NCI-H69 (cell line): ENCODE results near the gene CREB5.
"Not testable (repeated sequence)": the region's sequence is repeated elsewhere in the genome, so short reads cannot be mapped to it uniquely, and the experiment has no call there.

ENCODE experiments used
- DNase-seq: peaks from one replicate; lab custom pipeline; 2025; lab: John Stamatoyannopoulos, UW

CREB5 gene, protein sequence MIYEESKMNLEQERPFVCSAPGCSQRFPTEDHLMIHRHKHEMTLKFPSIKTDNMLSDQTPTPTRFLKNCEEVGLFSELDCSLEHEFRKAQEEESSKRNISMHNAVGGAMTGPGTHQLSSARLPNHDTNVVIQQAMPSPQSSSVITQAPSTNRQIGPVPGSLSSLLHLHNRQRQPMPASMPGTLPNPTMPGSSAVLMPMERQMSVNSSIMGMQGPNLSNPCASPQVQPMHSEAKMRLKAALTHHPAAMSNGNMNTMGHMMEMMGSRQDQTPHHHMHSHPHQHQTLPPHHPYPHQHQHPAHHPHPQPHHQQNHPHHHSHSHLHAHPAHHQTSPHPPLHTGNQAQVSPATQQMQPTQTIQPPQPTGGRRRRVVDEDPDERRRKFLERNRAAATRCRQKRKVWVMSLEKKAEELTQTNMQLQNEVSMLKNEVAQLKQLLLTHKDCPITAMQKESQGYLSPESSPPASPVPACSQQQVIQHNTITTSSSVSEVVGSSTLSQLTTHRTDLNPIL

DNA sequence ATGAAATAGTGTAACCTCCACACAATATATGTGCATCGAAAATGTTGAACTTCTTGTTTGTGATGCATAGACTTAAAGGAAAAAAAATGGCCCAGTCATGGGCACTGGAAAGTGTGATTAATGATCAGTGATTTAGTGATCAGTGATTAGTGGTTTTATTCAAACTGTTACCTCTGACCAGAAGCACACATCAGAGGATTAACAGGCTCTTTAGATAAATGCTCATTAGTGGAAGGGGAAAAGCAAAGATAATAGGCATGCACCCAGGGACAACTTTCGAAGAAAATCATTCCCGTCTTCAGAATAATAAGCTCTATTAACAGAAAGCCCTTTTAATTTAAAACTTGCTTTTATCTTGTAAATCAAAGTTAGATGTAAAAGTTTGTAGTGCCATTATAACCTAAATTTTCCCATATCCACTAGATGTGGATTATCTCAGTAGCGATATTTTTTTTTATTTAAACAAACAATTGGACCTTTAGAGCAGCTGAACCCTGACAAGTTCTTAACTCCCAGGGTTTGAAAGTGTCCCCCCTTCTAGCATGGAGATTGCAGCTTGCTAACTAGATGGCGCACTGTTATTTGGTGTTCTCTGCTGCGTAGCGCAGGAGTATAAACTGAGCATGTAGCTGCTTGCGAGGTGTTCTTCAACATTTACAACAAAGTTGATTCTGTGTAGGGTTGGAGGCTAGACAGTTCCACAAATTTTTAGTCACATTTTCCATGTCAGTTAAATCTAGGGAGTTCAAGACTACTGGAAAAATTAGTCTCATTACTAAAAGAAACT is at the start of gene CREB5:
CREB5 (plus strand) TSS at position 643 of the 787 bp plus-strand sequence. CDS start 397 bp downstream, outside the sequence.
- peak; percentile 81 for DNase-seq

DNA sequence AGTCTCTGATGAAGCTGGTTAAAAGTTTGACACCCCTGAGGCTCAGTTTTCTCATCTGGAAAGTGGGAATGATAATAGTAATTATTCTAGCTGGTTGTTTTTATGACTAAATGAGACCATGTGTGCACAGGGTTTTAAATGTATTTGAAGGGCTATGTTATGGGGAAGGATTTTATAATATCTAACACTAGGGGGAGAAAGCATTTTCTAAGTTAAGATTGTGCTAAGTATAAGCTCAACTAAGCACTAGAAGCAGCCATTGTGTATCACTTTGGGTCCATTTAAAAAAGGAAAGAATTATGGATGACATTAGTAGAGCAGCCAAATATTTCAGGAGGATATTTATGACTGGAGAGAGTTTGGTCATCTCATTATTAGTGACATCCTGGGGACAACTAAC is 49.5 kb upstream of the CREB5 start:
- no peak for DNase-seq

DNA sequence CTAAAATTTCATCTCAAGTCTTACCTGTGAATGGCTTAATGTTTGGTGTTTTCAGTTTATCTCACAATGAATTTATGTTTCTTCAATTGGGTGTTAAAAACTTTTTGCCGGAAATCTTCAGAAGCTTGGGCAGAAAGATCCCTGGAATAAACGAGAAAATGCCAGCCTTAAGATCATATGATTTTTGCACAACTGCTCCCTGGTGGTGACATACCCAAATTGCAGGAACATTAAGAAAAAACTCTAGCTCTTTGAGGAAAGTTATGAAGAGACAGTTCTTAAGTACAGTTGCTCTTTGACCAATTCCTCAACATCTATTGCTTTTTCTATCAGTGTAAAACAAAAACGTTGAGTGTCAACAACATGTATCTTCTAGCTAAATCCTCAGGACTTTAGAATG is 48.2 kb upstream of the CREB5 start:
- DNase-seq: no peak

DNA sequence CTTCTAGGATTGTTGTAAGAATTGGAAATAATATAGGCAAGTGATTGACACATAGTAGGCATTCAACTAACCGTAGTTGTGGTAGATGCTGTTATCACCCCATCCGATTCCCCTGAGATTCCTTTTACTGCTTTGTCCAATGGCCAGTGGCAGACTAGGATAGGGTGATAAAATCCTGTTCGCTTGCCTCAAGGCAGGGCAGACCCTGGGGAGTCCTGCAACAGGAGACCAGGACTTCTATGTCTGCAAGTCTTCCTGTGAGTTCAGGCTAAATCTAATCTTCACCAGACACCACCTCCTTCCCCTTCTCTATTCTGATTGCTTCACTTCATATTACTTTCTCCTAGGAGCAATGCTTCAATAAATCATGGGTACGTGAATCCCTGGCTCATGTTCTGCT is 42.8 kb upstream of the CREB5 start:
- DNase-seq: peak; percentile 56

DNA sequence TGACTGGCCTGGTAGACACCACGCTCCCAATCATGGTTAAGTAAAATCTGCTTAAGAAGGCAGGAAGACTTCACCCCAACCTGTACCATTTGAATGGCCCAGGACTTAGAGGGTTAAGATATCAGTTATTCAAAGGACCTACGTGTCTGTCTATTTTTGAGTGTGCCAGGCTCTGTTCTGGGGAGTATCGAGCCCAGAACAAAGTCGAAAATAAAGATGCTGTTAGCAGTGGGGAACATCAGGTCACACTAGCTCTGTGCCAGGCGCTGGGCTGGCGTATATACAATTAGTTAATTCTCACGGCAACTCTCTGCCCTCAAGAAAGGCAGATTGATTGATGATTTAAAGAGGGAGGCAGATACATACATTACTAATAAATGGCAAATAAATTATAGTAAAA is 40.5 kb upstream of the CREB5 start:
- no peak for DNase-seq

DNA sequence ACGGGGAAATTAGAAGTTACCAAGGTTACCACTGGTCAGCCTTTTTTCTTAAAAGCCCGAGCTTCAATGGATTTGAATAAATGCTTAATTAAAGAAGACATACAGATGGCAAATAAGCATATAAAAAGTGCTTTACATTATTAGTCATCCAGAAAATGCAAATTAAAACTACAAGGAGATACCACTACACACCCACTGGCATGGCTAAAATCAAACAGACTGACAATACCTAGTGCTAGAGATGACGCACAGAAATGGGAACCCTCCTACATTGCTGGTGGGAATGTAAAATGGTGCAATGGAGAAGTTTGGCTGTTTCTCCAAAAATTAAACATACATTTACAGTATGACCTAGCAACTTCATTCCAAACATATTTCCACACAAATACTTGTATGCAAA is 38.3 kb upstream of the CREB5 start:
- DNase-seq: peak; percentile 65

DNA sequence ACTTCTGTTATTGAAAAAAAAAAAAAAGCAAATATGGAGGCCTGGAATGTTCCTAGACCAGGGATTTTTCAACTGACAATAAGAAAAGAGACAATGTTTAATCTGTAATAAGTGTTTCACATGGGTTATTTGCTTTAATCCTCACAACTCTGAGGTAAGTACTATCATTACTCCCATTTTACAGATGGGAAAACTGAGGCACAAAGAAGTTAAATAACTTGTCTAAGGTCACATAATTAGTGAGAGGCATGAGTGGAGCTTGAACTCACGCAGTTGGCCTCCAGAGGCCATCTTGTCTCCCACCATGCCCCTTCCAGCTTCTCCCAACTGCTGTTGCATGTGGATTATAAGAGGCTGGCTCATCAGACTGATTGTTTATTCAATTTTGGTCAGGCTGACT is 36.6 kb upstream of the CREB5 start:
- DNase-seq: no peak

DNA sequence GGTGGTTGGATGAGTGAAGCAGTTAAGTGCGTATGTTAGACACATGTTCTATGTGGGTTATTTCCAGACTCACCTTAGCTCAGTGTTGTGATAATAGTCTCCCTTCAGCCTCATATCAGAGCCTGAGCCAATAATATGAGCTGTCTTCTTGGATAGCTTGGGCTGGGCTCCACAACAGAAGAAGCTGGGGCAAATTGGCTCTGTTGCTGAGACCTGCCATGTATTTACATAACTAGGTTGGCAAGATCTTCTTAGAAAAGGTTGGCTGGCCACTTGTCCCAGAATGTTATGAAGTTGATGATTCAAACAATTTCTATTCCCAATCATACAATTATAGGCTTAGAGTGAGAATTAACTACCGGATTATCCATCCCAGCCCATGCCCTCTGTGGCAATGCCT is 35.7 kb upstream of the CREB5 start:
- no peak for DNase-seq

DNA sequence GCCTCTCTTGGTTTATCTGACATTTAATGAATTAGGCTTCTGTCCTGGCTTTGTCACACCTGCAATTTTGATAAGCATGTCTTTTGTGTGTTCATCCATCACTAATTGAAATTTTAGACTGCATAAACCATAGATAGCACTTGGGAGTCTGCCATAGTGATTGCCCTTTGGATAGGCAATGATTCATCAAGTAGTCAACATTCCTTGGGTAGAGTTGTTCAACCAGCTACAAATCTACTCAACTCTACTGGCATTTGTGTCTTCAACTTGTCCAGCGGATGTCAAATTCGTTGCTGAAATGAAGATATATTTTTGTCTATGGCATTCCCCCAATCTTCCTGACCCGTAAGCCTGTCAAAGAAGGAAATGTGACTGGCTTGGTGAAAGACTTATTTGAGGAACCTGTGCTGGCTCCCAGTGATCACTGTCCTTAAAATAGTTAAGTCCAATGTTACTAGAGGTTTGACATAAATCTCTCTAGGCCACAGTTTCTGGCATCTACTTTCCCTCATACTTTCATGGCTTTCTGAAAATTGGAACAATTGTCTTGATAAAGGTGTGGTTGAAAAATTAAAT is 33.7 kb upstream of the CREB5 start:
- no peak for DNase-seq

DNA sequence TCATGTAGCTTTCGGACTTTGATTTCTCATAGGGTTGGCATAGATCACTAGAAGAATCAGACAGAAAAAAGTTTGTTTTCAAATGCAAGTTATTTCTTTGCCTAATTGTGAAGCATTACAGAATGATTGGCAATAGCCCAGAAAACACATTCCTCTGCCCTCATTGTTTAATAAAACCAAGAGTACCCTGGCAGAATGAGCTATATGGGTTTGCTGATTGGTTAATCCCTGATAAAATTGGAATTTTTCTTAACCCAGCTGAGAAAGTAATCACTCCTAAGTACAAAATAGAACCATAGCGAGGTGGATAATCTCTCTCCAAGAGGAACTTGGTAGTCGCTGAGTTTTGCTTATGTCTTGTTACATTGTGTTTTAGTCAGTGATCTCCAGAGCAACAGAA is 30.9 kb upstream of the CREB5 start:
- no peak for DNase-seq

DNA sequence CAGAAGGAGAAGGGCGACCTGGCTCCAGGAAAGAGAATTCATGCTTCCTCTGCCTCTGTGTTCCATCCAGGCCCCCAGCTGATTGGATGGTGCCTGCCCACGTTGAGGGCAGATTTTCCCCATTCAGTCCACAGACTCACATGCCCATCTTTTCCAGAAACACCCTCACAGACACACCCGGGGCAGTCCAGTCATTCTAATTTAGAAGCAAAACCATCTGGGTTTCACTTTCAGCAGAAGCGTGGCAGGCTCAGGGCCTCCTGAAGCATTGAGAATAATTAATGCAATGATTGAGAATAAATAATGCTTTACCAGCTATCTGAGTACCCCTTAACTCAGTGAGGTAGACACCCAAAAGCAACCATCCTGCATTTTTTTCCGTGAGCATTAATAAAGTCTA is 30.2 kb upstream of the CREB5 start:
- no peak for DNase-seq

DNA sequence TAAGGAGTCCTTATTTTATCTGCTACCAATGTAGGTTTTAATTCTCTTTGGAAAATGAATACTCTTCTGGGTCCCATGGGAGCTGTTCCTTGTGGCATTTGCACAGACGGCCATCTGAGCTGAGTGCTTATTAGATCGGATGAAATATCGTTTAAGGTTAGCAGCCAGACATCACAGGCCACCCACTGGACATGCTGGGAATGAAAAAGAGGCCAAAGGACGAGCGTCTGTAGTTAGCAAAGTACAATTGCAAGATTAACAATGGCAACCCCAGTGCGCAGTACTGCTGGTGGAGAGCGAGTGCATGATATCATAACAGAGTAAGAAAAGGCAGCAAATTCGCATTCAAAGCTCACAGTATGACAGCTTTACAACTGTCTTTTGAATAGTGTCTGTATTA is 28.3 kb upstream of the CREB5 start:
- DNase-seq: peak; percentile 77

DNA sequence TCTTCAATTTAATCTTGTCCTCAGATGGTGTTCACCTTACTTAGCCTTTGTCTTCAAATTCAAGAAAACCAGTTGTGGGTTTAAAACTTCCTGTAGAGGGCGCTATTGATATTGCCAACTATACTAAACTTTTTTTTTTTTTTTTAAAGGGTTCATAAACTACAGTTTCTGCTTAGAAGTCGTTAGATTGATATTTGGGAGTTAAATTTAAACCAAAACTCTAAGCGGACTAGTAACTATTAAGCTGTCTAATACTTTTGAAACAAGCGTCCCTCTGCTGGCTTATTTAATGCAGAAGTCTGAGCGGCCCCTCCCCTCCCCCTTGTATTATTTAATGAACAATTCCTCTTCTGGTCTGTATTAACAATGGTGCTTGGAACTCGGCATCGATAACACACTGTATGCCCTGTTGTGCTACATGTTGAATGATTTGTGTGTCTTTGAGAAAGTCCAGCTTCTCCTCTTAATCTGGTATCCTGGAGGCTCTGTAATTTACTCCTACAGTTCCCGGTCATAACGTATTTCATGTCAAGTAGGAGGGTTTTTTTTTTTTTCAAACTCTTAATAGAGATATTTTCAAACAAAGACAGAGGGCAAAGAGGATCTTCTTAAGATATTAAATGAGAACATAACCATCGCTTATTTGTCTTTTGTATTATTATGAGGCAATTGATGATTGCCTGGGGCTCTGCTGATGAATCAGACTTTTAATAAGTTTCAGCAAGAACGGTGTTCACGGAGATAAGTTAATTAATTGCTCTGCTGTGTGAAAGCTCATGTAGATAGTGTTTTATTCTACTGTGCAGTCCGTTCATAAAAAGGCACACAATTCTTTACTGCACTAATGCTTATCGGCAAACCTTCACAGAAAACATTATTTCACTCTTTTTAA is 22.6 kb upstream of the CREB5 start:
- DNase-seq: peak; percentile 85

DNA sequence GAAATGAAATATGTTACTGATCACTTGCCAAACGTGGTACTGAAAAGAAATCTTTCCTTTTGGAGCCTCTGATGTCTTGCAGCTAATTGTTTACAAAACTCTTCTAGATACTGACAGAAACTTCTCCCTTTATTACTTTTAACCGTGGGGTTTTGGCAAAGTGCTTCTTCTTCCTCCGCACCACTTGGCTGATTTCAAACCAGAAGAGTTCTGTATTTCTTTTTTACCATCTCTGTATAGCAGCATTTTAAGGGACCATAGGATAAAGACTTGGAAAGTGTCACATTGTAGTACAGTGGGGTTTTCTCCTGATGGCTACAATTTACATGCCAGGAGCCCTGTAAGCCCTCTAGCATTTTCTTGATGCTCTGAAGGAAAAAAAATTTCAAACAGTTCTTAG is 21.9 kb upstream of the CREB5 start:
- no peak for DNase-seq

DNA sequence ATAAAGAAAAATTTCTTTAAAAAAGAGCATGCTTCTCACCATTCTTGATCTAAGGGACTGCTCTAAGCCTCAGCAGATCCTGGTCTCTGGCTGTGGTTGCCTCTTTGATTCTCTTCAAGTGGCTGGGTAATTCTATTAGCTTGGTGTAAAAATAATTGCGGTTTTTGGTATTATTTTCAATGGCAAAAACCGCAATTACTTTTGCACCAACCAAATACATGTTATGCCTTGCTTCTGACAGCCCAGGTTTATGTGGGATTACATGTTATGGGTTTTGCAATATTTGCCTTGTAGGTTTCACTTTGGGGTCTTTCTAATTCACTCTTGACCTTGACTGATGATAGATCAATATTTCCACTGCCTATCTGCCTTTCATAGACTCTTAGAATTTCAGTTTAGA is 20.0 kb upstream of the CREB5 start:
- DNase-seq: no peak

DNA sequence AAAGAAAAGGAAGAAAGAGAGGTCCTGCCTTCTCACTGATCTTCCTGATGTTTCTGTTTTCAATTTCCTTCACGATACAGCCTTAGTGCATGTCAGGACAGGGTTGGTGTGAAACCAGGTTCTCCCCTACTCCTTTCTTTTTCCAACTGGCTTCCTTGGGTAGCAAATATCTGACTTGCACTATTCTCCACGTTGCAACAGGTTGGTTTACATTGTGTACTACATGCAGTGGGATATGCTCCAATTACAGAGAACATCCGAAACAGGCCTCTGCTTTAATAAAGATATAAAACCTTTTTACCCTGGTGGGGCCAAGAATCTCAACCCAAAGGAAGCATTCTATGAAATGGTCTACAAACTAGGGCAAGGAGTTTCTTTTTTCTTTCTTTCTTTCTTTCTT is 16.9 kb upstream of the CREB5 start:
- no peak for DNase-seq

DNA sequence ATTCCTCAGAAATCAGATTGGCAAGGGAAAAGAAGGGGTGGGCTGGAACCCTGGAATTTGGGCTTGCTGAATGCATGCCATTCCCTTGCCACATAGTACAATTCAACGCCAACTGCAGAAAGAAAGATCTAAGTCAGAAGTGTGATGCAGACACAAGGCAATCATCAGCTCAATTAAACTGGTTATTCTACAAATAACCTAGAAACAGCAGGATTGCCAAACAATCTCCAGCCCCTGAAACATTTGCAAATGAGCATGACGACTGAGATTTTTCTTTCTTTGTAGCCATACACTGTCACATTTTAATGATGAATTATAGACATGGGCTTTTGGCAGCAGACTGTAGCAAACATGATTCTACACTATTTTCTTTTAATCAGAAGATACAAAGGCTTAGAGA is 16.5 kb upstream of the CREB5 start:
- peak; percentile 79 for DNase-seq

DNA sequence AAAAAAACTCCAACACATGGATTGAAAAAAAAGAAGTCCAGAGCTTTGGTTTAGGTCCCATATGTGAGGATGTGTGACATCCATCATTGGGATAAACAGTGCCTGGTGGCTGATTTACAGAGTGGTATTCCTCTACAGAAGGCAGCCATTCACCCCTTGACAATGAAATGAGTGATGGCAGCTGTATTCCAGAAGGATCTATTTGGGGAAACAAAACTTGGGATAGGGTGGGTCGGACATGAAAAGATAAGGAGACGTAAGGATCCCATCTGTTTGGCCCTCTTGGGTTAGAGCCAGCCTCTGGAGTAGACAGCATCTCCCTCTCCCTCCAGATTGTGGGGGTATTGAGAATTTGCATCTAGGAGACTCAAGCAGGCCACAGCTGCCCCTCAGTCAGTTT is 15.2 kb upstream of the CREB5 start:
- no peak for DNase-seq

DNA sequence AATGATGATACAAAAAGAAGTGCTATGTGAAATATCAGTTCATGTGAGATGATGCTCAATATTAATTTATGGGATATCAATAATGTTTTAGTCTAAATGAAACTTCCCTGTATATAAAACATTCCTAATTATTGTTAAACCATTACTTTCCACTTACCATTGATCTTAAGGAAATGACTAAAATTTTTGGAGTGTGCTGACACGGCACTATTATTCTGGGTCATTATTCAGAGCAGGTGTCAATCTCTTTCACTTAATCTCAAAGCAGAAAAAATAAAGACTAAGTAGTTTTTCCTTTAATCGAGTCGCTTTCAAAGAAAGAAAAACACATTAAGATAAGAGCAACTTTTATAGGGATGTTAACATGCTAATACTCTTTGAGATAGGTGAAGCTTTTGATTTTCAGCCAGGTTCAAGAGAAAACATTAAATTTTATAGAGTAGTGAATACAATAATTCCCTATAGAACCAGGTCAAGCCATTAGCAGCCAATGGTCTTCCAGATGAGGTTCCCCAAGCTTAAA is 11.4 kb upstream of the CREB5 start:
- DNase-seq: no peak

DNA sequence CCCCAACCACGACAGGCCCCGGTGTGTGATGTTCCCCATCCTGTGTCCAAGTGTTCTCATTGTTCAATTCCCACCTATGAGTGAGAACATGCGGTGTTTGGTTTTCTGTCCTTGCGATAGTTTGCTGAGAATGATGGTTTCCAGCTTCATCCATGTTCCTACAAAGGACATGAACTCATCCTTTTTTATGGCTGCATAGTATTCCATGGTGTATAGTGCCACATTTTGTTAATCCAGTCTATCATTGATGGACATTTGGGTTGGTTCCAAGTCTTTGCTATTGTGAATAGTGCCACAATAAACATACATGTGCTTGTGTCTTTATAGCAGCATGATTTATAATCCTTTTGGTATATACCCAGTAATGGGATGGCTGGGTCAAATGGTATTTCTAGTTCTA is 10.8 kb upstream of the CREB5 start:
- DNase-seq: not testable (repeated sequence)

DNA sequence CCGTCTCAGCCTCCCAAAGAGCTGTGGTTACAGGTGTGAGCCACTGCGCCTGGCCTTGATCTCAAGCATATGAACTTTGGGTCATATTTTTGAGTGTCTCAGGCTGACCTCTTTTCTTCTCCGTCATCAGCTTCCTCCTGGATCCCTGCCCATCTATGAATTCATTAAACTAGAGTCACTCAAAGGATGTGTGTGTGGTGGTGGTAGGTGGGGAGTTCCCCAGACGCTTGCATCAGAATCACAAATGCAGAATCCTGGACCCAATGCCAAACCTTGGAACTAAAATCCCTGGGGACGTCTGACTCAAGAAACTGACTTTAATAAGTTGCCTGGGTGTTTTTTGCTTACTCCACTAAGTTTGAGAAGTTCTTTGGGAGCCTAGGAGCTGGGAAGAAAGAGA is 6.7 kb upstream of the CREB5 start:
- DNase-seq: peak; percentile 27

DNA sequence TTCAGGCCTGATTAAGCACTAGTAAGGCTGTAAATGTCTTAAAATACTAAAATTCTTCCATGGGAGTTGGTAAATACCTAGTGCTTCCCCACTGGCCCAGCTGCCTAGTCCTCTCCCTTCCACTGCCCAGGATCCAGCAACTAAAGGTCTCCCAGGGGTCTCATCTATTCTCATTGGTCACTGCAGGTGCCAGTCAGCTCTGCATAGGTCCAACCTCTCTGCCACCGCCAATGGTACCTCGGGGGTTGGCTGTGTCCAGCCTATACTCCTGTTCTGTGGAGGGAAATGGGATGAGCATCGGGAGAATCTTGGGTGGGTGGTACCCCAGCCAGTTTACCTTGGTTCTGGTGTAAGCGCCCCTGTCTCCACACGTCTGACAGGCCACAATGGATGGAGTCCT is 6.1 kb upstream of the CREB5 start:
- no peak for DNase-seq
